Measurements from ENCODE around the gene CSPG5. TPM values are rescaled to one million over a fixed set of nuclear protein-coding genes. Genes with fewer than 3 reads are reported as not detected.

The CSPG5 gene
- total RNA-seq, 4 donors from 2014 or later: 0.54 to 1.8 (median 0.68) TPM

- DNase-seq: no peak
- Histone ChIP-seq H3K4me3 (replicated peaks in 1 of 3) (no peak overlapping the region), H3K9me3 (no peaks in the 10 kb centered on the region), H3K36me3 (no peaks in the 10 kb centered on the region), H3K27ac (no peak overlapping the region), H3K4me1 (peaks cover 7 to 9% of the 10 kb centered on the region in 2 donors), H3K27me3 (no peaks in the 10 kb centered on the region)
- 65 to 67% methylated on average over 9 of the region's 9 CpGs for WGBS, 2 donors
- intact Hi-C loops (cut with DNase I): no loop called here
- TF ChIP-seq POLR2A (IDR thresholded peaks at IDR 0.05): no peak
- TF ChIP-seq, protein P1, sequence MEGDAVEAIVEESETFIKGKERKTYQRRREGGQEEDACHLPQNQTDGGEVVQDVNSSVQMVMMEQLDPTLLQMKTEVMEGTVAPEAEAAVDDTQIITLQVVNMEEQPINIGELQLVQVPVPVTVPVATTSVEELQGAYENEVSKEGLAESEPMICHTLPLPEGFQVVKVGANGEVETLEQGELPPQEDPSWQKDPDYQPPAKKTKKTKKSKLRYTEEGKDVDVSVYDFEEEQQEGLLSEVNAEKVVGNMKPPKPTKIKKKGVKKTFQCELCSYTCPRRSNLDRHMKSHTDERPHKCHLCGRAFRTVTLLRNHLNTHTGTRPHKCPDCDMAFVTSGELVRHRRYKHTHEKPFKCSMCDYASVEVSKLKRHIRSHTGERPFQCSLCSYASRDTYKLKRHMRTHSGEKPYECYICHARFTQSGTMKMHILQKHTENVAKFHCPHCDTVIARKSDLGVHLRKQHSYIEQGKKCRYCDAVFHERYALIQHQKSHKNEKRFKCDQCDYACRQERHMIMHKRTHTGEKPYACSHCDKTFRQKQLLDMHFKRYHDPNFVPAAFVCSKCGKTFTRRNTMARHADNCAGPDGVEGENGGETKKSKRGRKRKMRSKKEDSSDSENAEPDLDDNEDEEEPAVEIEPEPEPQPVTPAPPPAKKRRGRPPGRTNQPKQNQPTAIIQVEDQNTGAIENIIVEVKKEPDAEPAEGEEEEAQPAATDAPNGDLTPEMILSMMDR (IDR thresholded peaks at IDR 0.05): no peak
These were observed 5.2 kb downstream of the CSPG5 start for GRCh38 chr3:47573190-47574172.

GRCh38 chr3:47571391-47572175, 7.1 kb downstream of the CSPG5 start:
- no peaks in the 10 kb centered on the region for H3K36me3 ChIP-seq
- no peak for DNase-seq
- H3K27me3 ChIP-seq: no peaks in the 10 kb centered on the region
- 70 to 72% methylated on average over 10 of the region's 10 CpGs for WGBS, 2 donors
- intact Hi-C loops (cut with DNase I): no loop called here
- H3K27ac ChIP-seq: no peak overlapping the region
- no peak overlapping the region for H3K4me3 ChIP-seq (replicated peaks in 1 of 3)
- TF ChIP-seq, protein P1 (IDR thresholded peaks at IDR 0.05): no peak
- TF ChIP-seq POLR2A (IDR thresholded peaks at IDR 0.05): no peak
- no peaks in the 10 kb centered on the region for H3K4me1 ChIP-seq
- H3K9me3 ChIP-seq: no peaks in the 10 kb centered on the region

GRCh38 chr3:47568901-47569300, 9.8 kb downstream of the CSPG5 start:
- no peak for DNase-seq
- H3K9me3 ChIP-seq: no peaks in the 10 kb centered on the region
- no peaks in the 10 kb centered on the region for H3K36me3 ChIP-seq
- TF ChIP-seq, protein P1 (IDR thresholded peaks at IDR 0.05): no peak
- TF ChIP-seq POLR2A (IDR thresholded peaks at IDR 0.05): no peak
- WGBS, 2 donors: 89 to 91% methylated on average over 6 of the region's 6 CpGs
- no peaks in the 10 kb centered on the region for H3K27me3 ChIP-seq
- intact Hi-C loops (cut with DNase I): no loop called here
- H3K4me3 ChIP-seq (replicated peaks in 1 of 3): no peak overlapping the region
- H3K4me1 ChIP-seq: no peaks in the 10 kb centered on the region
- H3K27ac ChIP-seq: no peak overlapping the region

DNA sequence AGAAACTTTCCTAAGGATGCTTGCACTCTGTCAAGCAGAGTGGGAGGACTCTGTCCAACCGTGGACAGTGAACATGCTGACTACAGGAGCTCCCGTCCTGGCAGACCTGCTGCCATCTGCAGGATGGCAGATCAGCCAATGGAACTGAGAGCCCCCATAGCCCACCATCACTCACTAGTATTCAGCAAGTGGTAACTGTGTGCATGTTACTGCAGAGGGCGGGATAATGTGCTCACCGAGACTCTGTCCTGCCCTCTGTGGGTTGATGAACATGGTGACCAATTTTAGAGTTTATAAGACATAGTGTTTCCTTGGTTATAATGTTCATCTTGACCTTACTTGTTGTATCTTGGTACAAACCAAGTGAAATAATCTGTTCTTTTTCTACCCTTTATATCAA, 11.5 kb downstream of the CSPG5 start:
- 67 to 86% methylated on average over 4 of the region's 4 CpGs for WGBS, 2 donors
- no peaks in the 10 kb centered on the region for H3K9me3 ChIP-seq
- no peak overlapping the region for H3K4me3 ChIP-seq (replicated peaks in 1 of 3)
- no peaks in the 10 kb centered on the region for H3K27me3 ChIP-seq
- TF ChIP-seq POLR2A (IDR thresholded peaks at IDR 0.05): no peak
- TF ChIP-seq, protein P1 (IDR thresholded peaks at IDR 0.05): no peak
- DNase-seq: no peak
- no peak overlapping the region for H3K27ac ChIP-seq
- H3K4me1 ChIP-seq: no peaks in the 10 kb centered on the region
- no peaks in the 10 kb centered on the region for H3K36me3 ChIP-seq
- intact Hi-C loops (cut with DNase I): no loop called here
